Thyroid gland (tissue), 4 donors: Measurements from ENCODE around the gene MIGA1. TPM values are rescaled to one million over a fixed set of nuclear protein-coding genes. Genes with fewer than 3 reads are reported as not detected.

Experiments
- DNase-seq, 2 donors: peaks; one replicate each; pipeline ENCODE4 v3.0.0-alpha.2; 2019
- H3K27ac ChIP-seq, 3 donors: fragments of 200-600 bp; sonication (generic); 1 replicate in 2 of 3; 2 replicates in 1 of 3; pipeline ENCODE4 v1.5.1; 2016 to 2019; ENCODE audit warnings: mild to moderate bottlenecking in 1 of 3, moderate library complexity in 1 of 3
- H3K27me3 ChIP-seq: fragments of 200-600 bp; sonication (generic); one replicate; pipeline ENCODE4 v1.5.1; 2019
- H3K36me3 ChIP-seq, 2 donors: fragments of 200-600 bp; sonication (generic); one replicate each; pipeline ENCODE4 v1.5.1; 2016 to 2019
- H3K4me1 ChIP-seq, 2 donors: fragments of 200-600 bp; sonication (generic); one replicate each; pipeline ENCODE4 v1.5.1; 2017 to 2019
- H3K4me3 ChIP-seq, 3 donors: fragments of 200-600 bp; sonication (generic); replicated peaks in 1 of 3; 1 replicate in 2 of 3; 2 replicates in 1 of 3; pipeline ENCODE4 v1.5.1; 2016; ENCODE audit warnings: mild to moderate bottlenecking in 1 of 3
- H3K9me3 ChIP-seq: fragments of 200-600 bp; sonication (generic); one replicate; pipeline ENCODE4 v1.5.1; 2017
- POLR2A ChIP-seq, 2 donors: fragments of 450-650 bp; IDR thresholded peaks; one replicate each; pipeline ENCODE4 v1.6.1; 2017; ENCODE audit warnings: antibody characterized with exemption in 2 of 2, mild to moderate bottlenecking in 2 of 2, moderate library complexity in 1 of 2
- WGBS, 2 donors: methylation state at CpG; one replicate each; pipeline ENCODE4 v1.1.5; 2017; 5-methylcytosine and 5-hydroxymethylcytosine counted together
- intact Hi-C: fragments of 100-400 bp; cut with DNase I; formaldehyde crosslinking; loops from one replicate; pipeline ENCODE4 v1.15.1; 2023
- total RNA-seq, 4 donors: library from RNA; depleted of rRNA; stranded (reverse); fragments of >200 nt; gene quantifications; one replicate each; pipeline ENCODE4 v1.2.3, GENCODE V29; 2016
- TF ChIP-seq, protein P1 (sequence below), 6 experiments: fragments of 200-600 bp in 3 of 6; fragments of 450-650 bp in 3 of 6; sonication (generic) in 3 of 6; IDR thresholded peaks; one replicate each; pipeline ENCODE4 v1.5.1; 2016 to 2019; ENCODE audit warnings: antibody characterized with exemption in 6 of 6, mild to moderate bottlenecking in 2 of 6, inconsistent platforms in 1 of 6, moderate library complexity in 1 of 6

Gene MIGA1
- total RNA-seq, 4 donors from 2014 or later = 25.8 to 34.6 (median 30.5) TPM

DNA sequence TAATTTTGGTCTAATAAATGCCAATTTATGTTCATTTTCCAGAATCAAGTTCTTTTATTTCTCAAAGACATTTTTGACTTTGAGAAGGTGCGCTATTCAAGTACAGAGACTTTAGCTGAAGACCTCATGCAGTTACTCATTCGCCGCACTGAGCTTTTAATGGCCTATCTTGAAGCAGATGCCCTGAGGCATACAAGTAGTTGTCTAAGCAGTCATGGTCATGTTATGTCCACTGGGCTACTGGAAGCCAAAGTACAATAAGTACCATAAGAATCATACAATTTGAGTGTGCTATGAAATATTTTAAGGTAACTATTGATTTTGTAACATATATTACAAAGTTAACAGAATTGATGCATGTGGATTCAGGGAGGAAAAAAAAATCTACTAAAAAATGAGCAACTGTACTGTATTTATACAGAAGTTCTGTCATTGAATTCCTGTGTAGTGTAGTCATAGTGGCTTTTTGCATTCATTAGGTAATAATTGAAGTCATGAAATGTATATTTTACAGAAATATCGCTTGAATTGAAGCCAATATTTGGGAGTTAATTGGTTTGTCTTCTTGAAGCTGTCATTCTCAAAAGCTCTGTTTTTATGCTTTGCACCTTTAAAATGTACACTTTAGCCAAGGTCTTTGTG, 95.5 kb downstream of the MIGA1 start:
- 95 to 99% methylated on average over 4 of the region's 4 CpGs for WGBS, 2 donors
- DNase-seq = no peak
- H3K4me3 ChIP-seq = no peak overlapping the region
- H3K4me1 ChIP-seq = peaks cover 7 to 8% of the 10 kb centered on the region in 2 donors
- intact Hi-C loops = no loop called here
- H3K27ac ChIP-seq = no peak overlapping the region
- H3K36me3 ChIP-seq = no peaks in the 10 kb centered on the region
- no peaks in the 10 kb centered on the region for H3K27me3 ChIP-seq
- H3K9me3 ChIP-seq = no peaks in the 10 kb centered on the region
- TF ChIP-seq, protein P1, sequence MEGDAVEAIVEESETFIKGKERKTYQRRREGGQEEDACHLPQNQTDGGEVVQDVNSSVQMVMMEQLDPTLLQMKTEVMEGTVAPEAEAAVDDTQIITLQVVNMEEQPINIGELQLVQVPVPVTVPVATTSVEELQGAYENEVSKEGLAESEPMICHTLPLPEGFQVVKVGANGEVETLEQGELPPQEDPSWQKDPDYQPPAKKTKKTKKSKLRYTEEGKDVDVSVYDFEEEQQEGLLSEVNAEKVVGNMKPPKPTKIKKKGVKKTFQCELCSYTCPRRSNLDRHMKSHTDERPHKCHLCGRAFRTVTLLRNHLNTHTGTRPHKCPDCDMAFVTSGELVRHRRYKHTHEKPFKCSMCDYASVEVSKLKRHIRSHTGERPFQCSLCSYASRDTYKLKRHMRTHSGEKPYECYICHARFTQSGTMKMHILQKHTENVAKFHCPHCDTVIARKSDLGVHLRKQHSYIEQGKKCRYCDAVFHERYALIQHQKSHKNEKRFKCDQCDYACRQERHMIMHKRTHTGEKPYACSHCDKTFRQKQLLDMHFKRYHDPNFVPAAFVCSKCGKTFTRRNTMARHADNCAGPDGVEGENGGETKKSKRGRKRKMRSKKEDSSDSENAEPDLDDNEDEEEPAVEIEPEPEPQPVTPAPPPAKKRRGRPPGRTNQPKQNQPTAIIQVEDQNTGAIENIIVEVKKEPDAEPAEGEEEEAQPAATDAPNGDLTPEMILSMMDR (IDR thresholded peaks at IDR 0.05) = no peak
- no peak for TF ChIP-seq POLR2A (IDR thresholded peaks at IDR 0.05)

DNA sequence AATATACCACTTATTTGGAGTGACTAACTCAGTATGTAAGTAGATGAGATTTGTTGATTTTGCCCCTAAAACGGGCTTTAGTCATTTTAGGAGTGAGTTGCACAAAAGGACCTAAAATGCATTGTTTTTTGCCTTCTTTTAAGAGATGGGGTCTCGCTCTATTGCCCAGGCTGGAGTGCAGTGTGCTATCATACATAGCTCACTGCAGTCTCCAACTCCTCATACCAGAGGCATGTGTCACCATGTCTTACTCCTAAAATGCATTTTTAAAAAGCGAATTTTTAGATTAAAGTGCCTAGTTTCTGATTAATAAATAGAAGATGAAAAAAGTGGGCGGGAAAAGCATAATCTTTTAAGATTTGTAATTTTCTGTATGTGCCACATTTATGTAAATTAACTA, 97.4 kb downstream of the MIGA1 start:
- H3K4me3 ChIP-seq = no peak overlapping the region
- no peak for TF ChIP-seq POLR2A (IDR thresholded peaks at IDR 0.05)
- TF ChIP-seq, protein P1 (IDR thresholded peaks at IDR 0.05) = no peak
- H3K4me1 ChIP-seq = peaks cover 6 to 7% of the 10 kb centered on the region in 2 donors
- WGBS, 2 donors = 86 to 87% methylated on average over 4 of the region's 4 CpGs
- DNase-seq = no peak
- intact Hi-C loops = no loop called here
- no peaks in the 10 kb centered on the region for H3K27me3 ChIP-seq
- H3K36me3 ChIP-seq = no peaks in the 10 kb centered on the region
- H3K9me3 ChIP-seq = no peaks in the 10 kb centered on the region
- H3K27ac ChIP-seq = no peak overlapping the region

- WGBS, 2 donors = 97 to 98% methylated on average over 1 of the region's 1 CpG
- no peak for DNase-seq
- intact Hi-C loops = no loop called here
Observed at GRCh38 chr1:77881061-77881460, 101.6 kb downstream of the MIGA1 start.

DNA sequence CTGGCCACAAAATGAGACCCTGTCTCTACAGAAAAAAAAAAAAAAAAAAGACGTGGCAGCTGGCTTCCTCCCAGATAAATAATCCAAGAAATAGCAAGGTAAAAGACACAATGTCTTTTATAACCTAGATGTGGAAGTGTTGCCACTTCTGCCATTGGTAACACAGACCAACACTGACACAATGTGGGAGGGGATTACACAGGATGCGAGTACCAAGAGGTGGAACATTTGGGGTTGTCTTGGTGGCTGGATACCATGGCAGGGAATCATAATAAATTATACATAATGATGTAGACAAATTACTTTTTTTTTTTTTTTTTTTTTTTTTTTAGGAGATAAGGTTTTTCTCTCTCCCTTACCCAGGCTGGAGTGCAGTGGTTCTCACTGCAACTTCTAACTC, 103.0 kb downstream of the MIGA1 start:
- Histone ChIP-seq H3K9me3 (no peaks in the 10 kb centered on the region), H3K27me3 (no peaks in the 10 kb centered on the region), H3K4me3 (no peak overlapping the region), H3K27ac (no peak overlapping the region), H3K36me3 (no peaks in the 10 kb centered on the region), H3K4me1 (peaks cover 2 to 4% of the 10 kb centered on the region in 2 donors)
- intact Hi-C loops = no loop called here
- TF ChIP-seq, protein P1 (IDR thresholded peaks at IDR 0.05) = no peak
- no peak for TF ChIP-seq POLR2A (IDR thresholded peaks at IDR 0.05)
- DNase-seq = no peak
- WGBS, 2 donors = 68 to 79% methylated on average over 2 of the region's 2 CpGs

More at GRCh38 chr1:77881061-77881460, 101.6 kb downstream of the MIGA1 start:
- Histone ChIP-seq H3K4me1 (no peaks in the 10 kb centered on the region), H3K4me3 (no peak overlapping the region), H3K9me3 (no peaks in the 10 kb centered on the region), H3K36me3 (no peaks in the 10 kb centered on the region), H3K27ac (no peak overlapping the region), H3K27me3 (no peaks in the 10 kb centered on the region)
- TF ChIP-seq, protein P1 (IDR thresholded peaks at IDR 0.05) = no peak
- no peak for TF ChIP-seq POLR2A (IDR thresholded peaks at IDR 0.05)

DNA sequence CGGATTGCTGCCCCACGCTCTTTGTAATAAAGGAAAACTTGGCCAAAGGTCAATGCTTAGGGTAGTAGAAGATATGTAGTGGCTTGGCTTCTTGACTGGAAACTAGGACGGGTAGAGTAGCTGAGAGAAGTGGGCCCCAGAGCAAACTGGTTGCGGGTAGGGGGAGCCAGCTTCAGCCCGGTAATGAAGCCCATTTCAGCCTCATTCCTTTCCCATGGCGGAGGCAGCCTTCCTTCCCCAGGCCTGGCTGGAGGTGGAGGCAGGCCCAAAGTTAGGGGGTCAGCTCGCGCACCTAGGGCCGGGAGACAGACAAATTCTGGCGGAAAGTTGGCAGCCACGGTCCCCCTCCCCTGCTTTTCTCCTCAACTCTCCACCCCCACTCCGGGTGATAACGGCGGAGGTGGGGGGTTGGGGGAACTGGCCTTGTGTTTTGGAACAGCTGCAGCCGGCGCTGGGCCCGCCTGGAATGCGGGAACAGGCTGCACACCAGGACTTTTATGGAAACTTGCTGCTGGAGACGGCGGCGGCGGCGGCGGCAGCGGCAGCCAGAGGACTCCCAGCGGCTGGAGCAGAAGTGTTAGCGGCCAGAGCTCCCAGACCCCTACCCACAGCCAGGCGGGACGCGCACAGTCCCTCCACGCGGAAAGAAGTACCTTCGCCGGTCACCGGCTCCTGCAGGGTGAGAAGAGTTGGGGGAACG, 108.8 kb downstream of the MIGA1 start, which contains the start of gene NEXN:
TSS of gene NEXN (plus strand) at position 544 of the 700 bp plus-strand sequence. CDS start 27,483 bp downstream, outside the sequence.
- 2 to 17% methylated on average over 8 to 19 of the region's 36 CpGs for WGBS, 2 donors
- intact Hi-C loops = no loop called here

More for the DNA sequence above, 108.8 kb downstream of the MIGA1 start, which contains the start of gene NEXN:
- peak in 1 of 2 donors; percentile 82 for TF ChIP-seq POLR2A (IDR thresholded peaks at IDR 0.05)
- TF ChIP-seq, protein P1 (IDR thresholded peaks at IDR 0.05) = no peak
- H3K36me3 ChIP-seq = no peaks in the 10 kb centered on the region
- H3K4me3 ChIP-seq = peak within 1 kb of the TSS; percentile 13 to 88 (median 74)
- no peaks in the 10 kb centered on the region for H3K9me3 ChIP-seq
- H3K27me3 ChIP-seq = no peaks in the 10 kb centered on the region
- H3K27ac ChIP-seq = peak within 1 kb of the TSS; percentile 84 to 96 (median 88)
- DNase-seq = peak; percentile 80 to 84
- H3K4me1 ChIP-seq = peaks cover 7 to 18% of the 10 kb centered on the region in 2 donors
